Measurements from ENCODE around the gene MRPL10.

Gene MRPL10

DNA sequence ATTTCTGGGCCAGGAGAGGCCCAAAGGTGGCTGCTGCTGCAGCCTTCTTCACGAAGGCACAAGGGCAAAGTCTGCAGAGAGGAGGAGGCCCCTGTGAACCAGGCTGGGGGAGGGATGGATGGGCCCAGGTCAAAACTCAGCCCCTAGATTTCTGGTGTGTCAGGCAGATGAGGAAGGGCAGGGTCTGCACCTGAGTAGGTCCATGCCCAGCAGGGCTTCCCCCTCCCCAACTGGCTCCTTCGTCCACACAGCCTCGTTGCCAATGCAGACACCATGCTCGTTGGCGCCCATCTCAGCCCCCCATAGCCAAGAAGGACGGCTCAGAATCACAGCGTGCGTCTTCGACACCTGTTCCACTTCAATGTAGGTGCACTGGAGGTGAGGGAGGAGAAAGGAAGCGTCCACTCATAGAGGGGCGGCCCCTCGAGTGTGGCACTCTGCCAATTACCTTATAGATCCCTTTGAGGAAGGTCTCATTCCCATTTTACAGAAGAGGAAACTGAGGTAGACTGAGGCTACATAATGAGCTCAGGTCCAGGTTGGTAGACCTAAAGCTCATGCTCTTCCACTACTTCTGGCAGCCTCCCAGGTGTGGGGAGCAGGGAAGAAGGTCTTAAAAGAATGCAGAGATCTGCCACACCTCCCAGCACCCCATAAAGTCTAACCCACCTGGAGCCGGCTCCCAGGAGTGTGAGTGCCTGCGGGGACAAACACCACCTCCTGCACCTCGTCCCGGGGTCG, 8.8 kb upstream of the MRPL10 start:
- peak in 1 of 56 donors; percentile 11 for DNase-seq

DNA sequence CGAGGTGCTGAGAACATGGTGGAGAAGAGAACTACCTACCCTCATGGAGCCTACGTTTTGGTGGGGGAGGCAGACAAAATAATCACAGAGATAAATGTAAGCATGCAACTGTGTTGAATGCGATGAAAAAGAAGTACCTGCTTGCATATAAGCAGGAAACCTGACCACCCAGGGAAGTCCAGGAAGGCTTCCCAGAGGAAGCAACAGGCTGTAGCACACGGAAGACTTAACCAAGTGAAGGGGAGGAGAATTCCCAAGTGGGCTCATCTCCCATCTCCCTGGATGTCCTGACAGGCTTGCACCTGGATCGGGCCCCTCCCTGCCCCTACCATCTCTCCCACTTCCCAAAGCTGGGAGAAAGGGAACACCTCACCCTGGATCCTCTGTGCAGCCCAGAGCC, 7.7 kb upstream of the MRPL10 start:
- DNase-seq: no peak

DNA sequence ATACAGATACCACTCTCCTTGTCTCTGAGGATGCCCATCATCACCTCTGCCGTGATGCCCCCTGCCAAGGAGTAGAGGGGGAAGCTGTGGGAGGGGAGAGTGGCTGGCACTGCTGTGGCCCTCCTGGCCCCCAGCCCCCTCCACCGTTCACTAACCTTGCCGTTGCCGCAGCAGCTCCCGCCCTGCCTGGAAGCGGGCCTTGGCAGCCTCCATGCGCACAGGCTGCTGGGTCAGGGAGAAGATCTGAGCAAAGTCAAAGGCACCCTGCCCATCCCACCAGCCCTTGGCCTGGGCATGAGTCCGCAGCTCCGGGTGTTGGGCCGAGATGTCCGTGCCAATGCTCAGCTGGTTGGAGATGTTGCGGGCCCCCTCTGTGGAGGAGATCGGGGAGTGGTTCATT, 7.3 kb upstream of the MRPL10 start:
- no peak for DNase-seq

DNA sequence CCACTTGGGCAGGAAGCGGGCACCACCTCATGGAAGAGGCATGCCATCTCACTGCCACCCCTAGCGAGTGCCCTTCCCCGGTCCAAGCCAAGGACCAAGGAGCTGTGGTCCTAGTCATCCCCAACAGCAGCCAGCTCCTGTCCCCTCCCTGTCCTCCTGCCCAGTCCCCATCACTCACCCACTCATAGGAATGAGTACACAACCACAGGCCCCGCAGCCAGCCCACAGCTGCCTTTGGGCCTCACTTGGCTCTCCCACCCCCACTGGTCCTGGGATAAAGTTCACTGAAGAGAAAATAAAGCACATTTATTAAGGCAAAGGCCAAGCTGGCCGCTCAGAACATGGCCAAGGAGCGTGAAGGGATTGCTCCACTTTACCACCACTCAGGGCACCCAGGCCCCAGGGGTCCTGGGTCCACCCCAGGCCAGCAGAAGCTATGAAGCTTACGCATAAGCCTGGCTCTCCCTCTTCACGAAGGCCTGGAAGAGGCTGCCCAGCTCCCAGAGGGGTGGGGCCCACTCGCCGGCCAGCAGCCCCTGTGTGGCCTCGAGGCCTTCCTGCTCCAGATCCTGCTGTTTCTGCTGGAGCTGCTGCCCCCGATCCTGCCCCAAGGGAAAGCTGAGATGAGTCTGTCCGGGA, 6.2 kb upstream of the MRPL10 start:
- DNase-seq: peak in 1 of 56 donors; percentile 3

DNA sequence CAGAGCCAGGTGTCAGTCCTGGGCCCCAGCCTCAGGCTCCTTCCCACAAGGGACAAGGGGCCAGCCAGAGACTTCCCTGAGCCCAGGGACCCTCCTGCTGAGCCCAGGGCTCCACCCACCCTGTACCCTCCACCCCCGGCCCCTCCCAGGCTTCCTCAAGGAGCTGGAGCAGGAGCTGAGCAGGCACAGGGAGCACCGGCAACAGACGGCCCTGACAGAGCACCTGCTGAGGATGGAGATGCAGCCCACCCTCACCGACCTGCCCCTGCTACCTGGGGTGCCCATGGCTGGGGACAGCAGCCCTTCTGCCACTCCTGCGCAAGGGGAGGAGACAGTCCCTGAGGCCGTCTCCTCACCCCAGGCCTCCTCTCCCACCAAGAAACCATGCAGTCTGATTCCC, 5.3 kb upstream of the MRPL10 start:
- DNase-seq: no peak

DNA sequence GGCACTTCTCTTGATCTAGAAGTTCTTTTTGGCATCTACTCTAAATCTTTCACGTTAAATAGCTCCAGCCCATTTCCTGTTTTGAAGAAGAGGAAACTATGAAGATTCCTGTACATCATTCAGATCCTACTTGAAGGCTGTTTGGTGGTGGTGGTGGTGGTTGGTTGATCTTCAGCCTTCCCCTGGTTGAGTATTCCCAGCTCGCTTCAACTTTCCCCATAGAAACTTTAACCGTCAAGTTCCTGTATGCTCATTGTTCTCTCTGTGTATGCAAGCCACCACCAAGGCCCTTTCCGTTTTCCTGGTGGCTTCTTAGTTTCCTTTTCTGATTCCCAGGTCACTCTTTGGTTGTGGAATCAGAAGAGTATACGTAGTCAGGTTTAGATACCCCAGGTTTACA, 3.4 kb upstream of the MRPL10 start:
- DNase-seq: no peak

DNA sequence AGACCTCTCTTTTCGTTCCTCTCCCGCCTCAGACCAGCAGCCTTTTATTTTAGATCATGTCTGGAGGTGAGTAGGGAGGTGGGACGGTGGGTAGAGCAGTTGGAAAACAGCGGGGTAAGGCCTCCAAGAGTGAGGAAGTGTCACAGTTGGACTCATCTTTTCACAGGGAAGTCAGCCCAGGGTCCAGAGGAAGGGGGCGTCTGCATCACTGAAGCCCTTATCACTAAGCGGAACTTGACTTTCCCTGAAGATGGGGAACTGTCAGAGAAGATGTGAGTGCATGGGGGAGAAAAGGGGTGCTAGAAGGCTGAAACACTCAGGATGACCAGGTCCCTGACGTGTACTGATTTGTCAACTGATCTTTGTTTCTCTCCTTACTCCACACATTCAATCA, 590 bp upstream of the MRPL10 start:
- peak in 7 of 56 donors; percentile 18 to 68 (median 36) for DNase-seq

DNA sequence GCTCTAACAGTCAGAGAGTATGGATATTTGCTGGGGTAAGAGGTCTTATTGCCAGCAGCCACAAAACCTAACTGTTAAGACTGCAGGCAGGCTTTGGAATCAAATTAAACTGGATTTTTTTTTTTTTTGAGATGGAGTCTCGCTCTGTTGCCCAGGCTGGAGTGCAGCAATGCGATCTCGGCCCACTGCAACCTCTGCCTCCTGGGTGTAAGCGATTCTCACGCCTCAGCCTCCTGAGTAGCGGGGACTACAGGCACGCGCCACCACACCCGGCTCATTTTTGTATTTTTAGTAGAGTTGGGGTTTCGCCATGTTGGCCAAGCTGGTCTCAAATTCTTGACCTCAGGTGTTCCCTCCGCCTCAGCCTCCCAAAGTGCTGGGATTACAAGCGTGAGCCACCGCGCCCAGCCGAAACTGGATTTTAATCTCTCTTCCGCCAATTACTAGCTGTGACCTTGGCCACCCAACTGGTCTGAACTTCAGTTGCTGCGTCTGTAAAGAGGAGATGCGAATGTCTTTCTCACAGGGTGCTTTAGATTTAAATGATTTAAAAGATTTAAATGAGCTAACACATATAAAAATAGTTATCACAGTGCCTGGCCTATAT, 842 bp downstream of the MRPL10 start:
- no peak for DNase-seq

DNA sequence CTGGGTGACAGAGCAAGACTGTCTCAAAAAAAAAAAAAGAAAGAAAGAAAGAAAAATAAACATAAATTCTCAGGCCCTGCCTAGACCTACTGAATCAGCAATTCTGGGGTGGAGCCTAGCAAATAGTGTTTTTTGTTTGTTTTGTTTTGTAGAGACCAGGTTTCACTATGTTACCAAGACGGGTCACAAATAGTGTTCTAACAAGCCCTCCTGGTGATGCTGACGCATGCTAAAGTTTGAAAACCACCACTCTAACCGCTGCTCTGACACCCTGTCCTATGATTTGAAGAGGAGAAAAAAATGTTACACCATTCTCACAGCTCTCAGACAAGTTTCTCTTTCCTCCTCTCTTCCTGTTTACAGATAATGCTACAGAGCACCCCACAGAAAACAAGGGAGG, 1.5 kb downstream of the MRPL10 start:
- no peak for DNase-seq

DNA sequence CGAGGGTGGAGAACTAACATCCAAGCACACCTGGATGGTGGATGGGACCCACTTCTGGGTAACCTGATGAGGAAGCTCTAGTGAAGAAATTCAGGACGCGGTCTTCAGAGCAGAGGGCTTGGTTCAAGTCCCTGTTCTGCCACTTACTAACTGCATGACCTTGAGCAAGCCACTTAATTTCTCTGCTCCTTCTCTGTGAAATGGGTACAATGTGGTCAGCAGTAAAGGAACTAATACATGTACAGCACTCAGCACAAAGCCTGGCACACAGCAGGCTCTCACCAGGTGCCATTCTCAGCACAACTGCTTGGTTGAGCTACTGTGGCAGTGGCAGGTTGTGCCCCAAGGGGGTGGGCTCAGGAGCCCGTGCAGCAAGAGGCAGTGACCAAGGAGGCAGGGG, 7.8 kb downstream of the MRPL10 start:
- no peak for DNase-seq

DNA sequence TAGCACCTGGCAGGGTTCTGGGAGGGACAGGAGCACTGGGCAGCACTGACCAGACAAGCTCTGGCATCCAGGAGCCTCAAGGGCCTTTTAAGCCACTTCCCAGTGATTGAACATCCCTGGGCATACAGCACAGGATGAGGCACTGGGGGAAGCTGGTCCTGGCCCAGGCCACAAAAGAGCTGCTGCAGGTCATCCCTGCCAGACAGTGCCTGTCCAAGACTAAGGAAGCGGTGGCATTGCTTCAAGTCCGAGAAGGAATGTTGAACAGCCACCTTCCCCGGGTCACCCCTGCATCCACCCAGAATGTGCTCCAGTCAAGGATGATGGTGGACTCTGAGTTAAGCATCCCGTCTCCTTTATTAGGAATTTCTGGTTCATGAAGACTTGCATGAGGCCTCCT, 8.6 kb downstream of the MRPL10 start:
- no peak for DNase-seq

DNA sequence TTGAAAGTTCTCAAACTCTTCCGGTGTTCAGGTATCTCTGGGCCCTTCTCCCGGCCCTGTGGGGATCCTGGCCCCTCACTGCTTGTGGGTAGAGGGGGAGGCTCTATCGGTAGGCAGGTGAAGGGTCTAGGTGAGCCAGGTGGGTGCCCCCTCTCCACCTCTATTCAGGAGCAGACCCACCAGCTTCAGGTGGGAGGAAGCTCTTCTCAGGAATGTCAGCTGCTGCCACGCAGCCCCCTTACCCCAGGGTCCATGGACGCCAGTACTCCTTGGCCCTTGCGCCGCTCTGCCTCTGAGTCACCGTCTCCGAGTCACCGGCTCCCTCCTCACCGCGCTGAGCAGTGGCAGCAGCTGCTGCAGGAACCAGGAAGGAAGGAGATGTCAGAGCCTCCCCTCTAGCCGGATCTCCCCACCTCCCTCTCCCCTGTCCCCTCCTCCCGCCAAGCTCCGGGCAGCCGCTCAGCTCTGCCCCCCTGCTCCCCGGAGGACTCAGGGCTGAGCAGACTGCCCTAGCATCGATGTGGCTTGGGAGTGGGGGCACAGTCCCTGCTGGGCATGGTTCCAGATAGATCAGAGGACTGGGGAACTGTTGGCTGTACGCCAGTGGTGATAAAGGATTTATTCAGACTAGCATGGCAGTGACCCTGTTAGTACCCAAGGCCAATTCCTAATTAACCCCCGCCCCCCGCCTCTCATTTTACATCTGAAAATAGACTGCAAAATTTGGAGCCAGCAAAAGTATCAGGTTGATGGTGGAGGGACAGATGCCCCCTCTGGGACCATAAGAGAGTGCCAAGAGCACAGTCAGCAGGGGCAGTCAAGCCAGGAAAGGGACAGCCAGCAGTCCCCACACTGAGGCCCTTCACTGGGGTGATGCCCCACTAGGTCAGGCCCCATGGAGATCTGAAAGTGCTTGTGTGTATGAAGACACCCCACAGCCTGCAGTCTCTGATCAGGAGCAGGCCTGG, 9.6 kb downstream of the MRPL10 start, which contains the start of gene OSBPL7:
Gene OSBPL7, minus strand, starts transcription at position 371 of the 968 bp plus-strand sequence. CDS start 1,516 bp downstream, outside the sequence.
- peak in 54 of 56 donors; percentile 8 to 94 (median 68) for DNase-seq

DNA sequence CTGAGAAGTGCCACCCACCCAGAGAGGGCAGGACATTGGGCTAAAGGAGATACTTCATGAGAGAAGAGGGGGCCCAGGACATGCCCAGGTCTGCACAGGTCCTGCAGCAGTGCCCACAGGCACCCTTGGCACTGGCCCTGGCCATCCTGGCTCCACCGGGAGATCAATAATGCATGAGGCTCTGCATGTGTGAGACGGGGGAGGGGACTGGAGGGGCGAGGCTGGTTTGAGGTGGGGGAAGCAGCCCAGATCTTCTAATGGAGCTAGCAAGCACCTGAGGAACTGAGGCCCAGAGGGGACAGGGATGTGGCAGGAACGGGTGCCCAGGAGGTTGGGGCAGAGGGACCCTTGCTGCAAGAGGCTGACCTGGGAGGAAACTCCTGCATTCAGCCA, 10.3 kb downstream of the MRPL10 start:
- no peak for DNase-seq

DNA sequence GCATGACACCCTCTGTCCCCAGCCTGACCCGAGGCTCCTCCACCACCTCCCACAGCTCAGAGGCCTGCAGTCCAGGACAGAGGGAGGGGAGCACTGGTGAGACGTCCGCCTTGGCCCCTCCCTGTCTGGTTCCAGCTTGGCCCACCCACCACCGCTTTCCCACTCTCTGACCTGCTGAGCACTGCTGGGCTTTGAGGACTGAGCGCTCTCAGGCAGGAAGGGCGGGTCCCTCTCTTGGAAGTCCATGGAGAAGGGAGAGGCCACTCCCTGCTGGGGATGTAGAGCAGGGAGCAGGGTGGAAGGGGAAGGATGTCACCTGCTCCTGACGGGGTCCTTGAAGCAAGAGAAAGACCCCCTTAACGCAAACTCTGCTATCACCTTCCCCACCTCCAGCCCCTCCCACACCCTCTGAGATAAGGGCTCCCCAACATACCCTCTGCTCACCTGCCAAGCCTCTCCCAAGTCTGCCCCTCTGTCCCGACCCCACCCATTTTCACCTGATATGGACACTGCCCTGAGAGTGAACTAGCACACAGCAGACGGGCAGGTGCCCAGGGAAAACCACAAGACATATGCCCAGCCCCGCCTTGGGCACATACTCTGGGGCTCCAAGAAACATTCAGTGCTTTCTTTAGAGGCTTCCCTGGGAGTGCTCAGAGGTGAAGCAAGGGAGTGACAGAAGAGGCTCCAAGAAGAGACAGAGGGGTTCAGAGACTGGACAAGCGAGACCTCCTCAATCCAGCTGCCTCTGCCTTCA, 11.1 kb downstream of the MRPL10 start:
- DNase-seq: no peak

DNA sequence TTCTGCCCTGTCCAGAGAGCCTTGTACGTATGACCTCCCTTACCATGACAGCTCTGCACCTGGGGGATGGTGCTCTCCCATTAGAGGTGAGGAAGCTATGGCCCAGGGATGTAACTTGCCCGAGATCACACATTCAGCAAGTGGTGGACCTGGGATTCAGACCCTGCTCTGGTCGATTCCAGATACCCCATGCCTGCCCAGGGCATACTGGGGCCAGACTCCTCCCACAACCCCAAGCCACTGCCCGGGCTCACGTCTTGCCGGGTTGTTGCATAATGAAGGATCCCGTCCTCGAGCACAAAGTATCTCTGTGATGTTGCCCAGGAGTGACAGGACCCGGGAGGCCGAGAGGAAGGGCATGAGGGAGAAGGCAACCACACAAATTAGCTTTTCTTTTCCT, 11.9 kb downstream of the MRPL10 start:
- no peak for DNase-seq

DNA sequence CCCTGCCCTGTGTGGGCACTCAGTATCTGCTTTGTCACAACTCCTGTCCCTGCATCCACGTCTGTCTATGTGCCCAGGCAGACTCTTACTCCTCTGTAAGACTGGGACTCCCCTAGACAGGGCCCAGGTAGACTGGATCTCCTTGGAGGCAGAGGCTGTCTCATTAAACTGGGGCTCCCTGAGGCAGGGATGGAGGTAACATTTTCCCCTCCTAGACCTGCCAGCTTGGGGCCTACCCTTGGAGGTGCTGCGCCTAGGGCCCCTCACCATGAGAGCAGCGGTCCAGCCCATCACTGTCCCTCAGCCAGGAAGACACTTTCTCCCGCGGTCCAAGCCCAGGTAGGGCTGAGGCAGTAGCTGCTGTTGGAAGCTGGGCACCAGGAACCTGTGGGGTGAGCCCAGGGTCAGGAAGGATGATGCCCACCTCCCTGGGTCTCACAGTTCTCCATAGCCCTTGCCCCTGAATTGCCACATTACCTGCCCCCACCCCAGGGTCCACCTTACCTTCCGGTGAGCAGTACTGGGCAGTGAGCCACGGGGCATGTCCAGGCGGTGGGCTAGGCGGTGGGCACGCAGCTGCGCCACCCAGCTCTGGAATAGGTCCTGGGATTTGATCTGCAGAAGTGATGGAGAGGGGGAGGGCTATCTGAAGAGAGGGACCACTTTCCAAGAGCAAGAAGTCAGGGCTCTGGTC, 13.2 kb downstream of the MRPL10 start:
- DNase-seq: no peak

DNA sequence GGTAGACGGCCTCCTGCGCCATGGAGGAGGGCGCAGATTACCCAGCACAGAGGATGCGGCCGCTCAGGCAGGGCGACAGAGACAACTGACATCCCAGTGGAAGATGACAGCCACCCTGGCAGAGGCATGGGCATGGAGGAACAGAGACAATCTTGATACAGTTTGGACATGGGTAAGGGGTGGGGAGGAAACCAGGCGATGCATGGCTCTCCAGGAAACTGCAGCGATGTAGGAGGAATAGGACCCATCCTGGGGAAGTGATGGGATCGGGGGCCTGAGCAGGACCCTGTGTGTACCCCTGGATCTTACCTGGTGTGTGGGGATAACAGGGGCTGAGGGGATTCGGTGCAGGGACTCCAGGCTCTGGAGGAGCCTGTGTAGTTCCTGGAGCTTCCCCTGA, 14.4 kb downstream of the MRPL10 start:
- DNase-seq: no peak

DNA sequence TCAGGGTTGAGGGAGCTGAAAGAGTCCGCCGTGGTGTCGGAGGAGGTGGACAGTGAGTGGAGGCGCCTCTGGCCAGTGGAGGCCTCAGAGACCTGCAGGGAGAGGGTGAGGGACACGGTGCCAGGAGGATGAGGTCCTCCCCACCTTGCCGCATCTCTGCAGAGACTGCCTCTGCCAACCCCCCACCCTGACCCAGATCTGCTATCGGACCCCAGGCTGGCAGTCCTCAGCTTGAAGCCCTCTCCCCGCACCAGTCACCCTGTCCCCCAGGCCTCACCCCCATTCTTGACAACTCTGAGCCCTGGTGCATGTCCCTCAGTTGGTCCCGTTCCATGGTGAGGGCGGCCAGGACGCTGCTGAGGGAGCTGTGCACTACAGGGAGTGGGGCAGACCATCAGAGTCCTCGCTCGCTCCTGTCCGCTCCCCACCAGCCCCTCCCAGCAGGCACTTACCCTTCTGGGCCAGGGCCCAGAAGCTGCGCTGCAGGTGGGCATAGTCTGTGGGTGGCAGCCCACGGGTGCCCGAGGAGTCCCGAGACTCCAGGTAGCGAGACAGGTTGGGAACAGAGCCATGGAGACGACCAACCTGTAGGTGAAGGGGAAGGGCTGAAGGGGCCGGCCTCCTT, 15.1 kb downstream of the MRPL10 start:
- no peak for DNase-seq

DNA sequence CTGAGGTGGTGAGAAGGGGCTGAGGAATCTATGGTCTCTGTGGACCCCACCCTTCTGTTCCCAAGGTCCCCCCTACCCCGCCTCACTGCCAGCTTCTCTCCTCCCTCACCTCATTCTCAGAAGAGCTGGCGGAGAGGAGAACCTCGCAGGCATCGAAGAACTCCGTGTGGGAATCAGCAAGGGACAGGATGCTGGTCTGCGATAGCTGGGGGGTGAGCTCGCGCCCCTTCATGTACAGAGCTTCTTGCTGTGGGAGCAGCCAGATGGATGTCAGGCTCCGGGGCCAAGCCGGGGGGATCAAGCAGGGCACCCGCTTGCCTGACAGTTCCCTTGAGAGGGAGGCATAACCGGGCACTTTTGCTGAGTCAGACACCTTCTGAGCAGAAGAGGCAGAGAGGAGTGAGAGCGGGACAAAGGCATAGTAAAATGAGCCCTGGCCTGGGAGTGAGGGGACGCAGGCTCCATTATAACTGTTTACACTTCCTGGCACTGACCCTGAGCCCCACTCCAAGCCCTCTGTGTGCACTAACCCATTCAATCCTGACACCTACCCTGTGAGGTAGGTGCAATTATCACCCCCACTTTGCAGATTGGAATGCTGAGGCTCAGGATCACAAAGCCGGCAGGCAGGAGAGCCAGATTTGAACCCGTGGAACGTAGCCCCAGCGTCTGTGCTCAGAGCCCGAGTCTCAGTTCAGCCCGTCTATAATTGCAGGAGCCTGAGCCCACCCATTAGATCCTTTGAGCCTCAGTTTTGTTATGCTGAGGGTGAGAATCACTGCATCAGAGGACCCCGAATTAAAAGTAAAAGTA, 16.0 kb downstream of the MRPL10 start:
- no peak for DNase-seq
